Mesenchymal stem cell (in vitro differentiated cells and primary cell): Measurements from ENCODE around the gene FAM135A.

Source experiments
- DNase-seq: peaks from one replicate; pipeline ENCODE4 v3.0.0-alpha.2; 2013
- H2AFZ ChIP-seq: one replicate; pipeline ENCODE4 v1.6.1; 2013; ENCODE audit warnings: low read depth, mild to moderate bottlenecking, control low read depth, inconsistent platforms, low read length, moderate library complexity
- H2AK5ac ChIP-seq: 2 replicates; pipeline ENCODE4 v1.6.1; 2013; ENCODE audit warnings: low read length, moderate library complexity, mild to moderate bottlenecking, inconsistent platforms; ENCODE audit not compliant: severe bottlenecking
- H2BK120ac ChIP-seq: one replicate; pipeline ENCODE4 v1.6.1; 2013; ENCODE audit warnings: low read depth, mild to moderate bottlenecking, inconsistent platforms, low read length, moderate library complexity
- H2BK12ac ChIP-seq, 2 experiments: one replicate each; pipeline ENCODE4 v1.6.1; 2013; ENCODE audit warnings: inconsistent platforms in 2 of 2, low read length in 2 of 2, mild to moderate bottlenecking in 2 of 2, moderate library complexity in 2 of 2, control low read depth in 1 of 2
- H2BK15ac ChIP-seq: one replicate; pipeline ENCODE4 v1.6.1; 2013; ENCODE audit warnings: mild to moderate bottlenecking, low read depth, inconsistent platforms; ENCODE audit not compliant: poor library complexity, severe bottlenecking
- H2BK5ac ChIP-seq: 2 replicates; pipeline ENCODE4 v1.6.1; 2013; ENCODE audit warnings: low read depth, mild to moderate bottlenecking, low read length, control low read depth, inconsistent platforms; ENCODE audit not compliant: poor library complexity, severe bottlenecking
- H3K14ac ChIP-seq, 2 experiments: one replicate each; pipeline ENCODE4 v1.6.1; 2013; ENCODE audit warnings: inconsistent platforms in 2 of 2, low read length in 2 of 2, control low read depth in 1 of 2, mild to moderate bottlenecking in 1 of 2, moderate library complexity in 1 of 2
- H3K18ac ChIP-seq, 2 experiments: one replicate each; pipeline ENCODE4 v1.6.1; 2013; ENCODE audit warnings: inconsistent platforms in 2 of 2, low read length in 2 of 2, control low read depth in 1 of 2, low read depth in 1 of 2, mild to moderate bottlenecking in 1 of 2
- H3K23ac ChIP-seq, 2 experiments: one replicate each; pipeline ENCODE4 v1.6.1; 2013; ENCODE audit warnings: inconsistent platforms in 2 of 2, low read length in 2 of 2, mild to moderate bottlenecking in 2 of 2, moderate library complexity in 2 of 2, control low read depth in 1 of 2
- H3K27ac ChIP-seq: 2 replicates; pipeline ENCODE4 v1.5.1; 2013; ENCODE audit warnings: mild to moderate bottlenecking, moderate library complexity, low read length, control low read depth, inconsistent platforms; ENCODE audit not compliant: poor library complexity, severe bottlenecking
- H3K27me3 ChIP-seq, 2 experiments: 2 replicates each; pipeline versions ENCODE4 v1.6.1 to v1.7.0; 2013; ENCODE audit warnings: low read length in 2 of 2, mild to moderate bottlenecking in 2 of 2, moderate library complexity in 2 of 2, control low read depth in 1 of 2, inconsistent platforms in 1 of 2; ENCODE audit not compliant: control insufficient read depth in 1 of 2, insufficient read depth in 1 of 2
- H3K36me3 ChIP-seq, 2 experiments: 2 replicates each; pipeline versions ENCODE4 v1.6.1 to v1.7.0; 2013; ENCODE audit warnings: low read length in 2 of 2, control low read depth in 1 of 2, inconsistent platforms in 1 of 2, low read depth in 1 of 2, mild to moderate bottlenecking in 1 of 2; ENCODE audit not compliant: insufficient read depth in 2 of 2, control insufficient read depth in 1 of 2
- H3K4ac ChIP-seq, 2 experiments: one replicate each; pipeline ENCODE4 v1.6.1; 2013; ENCODE audit warnings: inconsistent platforms in 2 of 2, low read length in 2 of 2, mild to moderate bottlenecking in 2 of 2, moderate library complexity in 2 of 2, control low read depth in 1 of 2, low read depth in 1 of 2
- H3K4me1 ChIP-seq: 2 replicates; pipeline ENCODE4 v1.6.1; 2013; ENCODE audit warnings: low read depth, low read length, control low read depth; ENCODE audit not compliant: control insufficient read depth, insufficient read depth
- H3K4me2 ChIP-seq: 2 replicates; pipeline ENCODE4 v1.6.1; 2013; ENCODE audit warnings: low read length, mild to moderate bottlenecking, inconsistent platforms; ENCODE audit not compliant: poor library complexity, severe bottlenecking
- H3K4me3 ChIP-seq, 2 experiments: 2 replicates each; pipeline versions ENCODE4 v1.5.1 to v1.7.0; 2013; ENCODE audit warnings: low read length in 2 of 2, mild to moderate bottlenecking in 2 of 2, control low read depth in 1 of 2, low read depth in 1 of 2; ENCODE audit not compliant: insufficient read depth in 1 of 2
- H3K79me1 ChIP-seq: replicated peaks from 2 replicates; pipeline ENCODE4 v1.6.1; 2013; ENCODE audit warnings: mild to moderate bottlenecking, control low read depth, low read length, inconsistent platforms; ENCODE audit not compliant: poor library complexity, severe bottlenecking
- H3K9ac ChIP-seq: 2 replicates; pipeline ENCODE4 v1.7.0; 2013; ENCODE audit warnings: mild to moderate bottlenecking, low read length, moderate library complexity
- H3K9me3 ChIP-seq: 2 replicates; pipeline ENCODE4 v1.7.0; 2013; ENCODE audit warnings: mild to moderate bottlenecking, low read length; ENCODE audit not compliant: control insufficient read depth
- H4K8ac ChIP-seq: one replicate; pipeline ENCODE4 v1.6.1; 2013; ENCODE audit warnings: inconsistent platforms, mild to moderate bottlenecking, low read length, moderate library complexity
- H4K91ac ChIP-seq: one replicate; pipeline ENCODE4 v1.6.1; 2013; ENCODE audit warnings: mild to moderate bottlenecking, low read length, inconsistent platforms
- WGBS: methylation state at CpG from one replicate; pipeline ENCODE4 v1.1.7; 2013; ENCODE audit warnings: mixed read lengths; 5-methylcytosine and 5-hydroxymethylcytosine counted together

The FAM135A gene

GRCh38 chr6:70421509-70421908, 8.2 kb downstream of the FAM135A start:
- Histone ChIP-seq H3K23ac (no peak overlapping the region), H3K27me3 (no peaks in the 10 kb centered on the region), H3K4me2 (no peak overlapping the region), H3K4me3 (no peak overlapping the region), H2BK120ac (no peak overlapping the region), H2BK12ac (no peak overlapping the region), H3K14ac (no peak overlapping the region), H3K36me3 (peaks cover 3 to 10% of the 10 kb centered on the region in 2 experiments), H2AFZ (no peak overlapping the region), H3K4ac (no peak overlapping the region), H4K8ac (no peak overlapping the region), H3K9ac (no peak overlapping the region), H2BK5ac (no peak overlapping the region), H2AK5ac (no peak overlapping the region), H2BK15ac (no peak overlapping the region), H4K91ac (no peak overlapping the region), H3K18ac (no peak overlapping the region), H3K27ac (no peak overlapping the region), H3K79me1 (peaks cover 34% of the 10 kb centered on the region), H3K9me3 (no peaks in the 10 kb centered on the region), H3K4me1 (no peaks in the 10 kb centered on the region)
- DNase-seq: no peak
- WGBS: 96% methylated on average over 2 of the region's 2 CpGs

GRCh38 chr6:70423189-70424134, 10.2 kb downstream of the FAM135A start:
- Histone ChIP-seq H3K9me3 (no peaks in the 10 kb centered on the region), H3K4me3 (no peak overlapping the region), H3K4me1 (no peaks in the 10 kb centered on the region), H4K91ac (no peak overlapping the region), H2BK15ac (no peak overlapping the region), H3K23ac (no peak overlapping the region), H3K14ac (no peak overlapping the region), H3K27ac (no peak overlapping the region), H2BK12ac (no peak overlapping the region), H3K79me1 (peaks cover 25% of the 10 kb centered on the region), H3K4me2 (no peak overlapping the region), H2BK5ac (no peak overlapping the region), H3K27me3 (no peaks in the 10 kb centered on the region), H3K9ac (no peak overlapping the region), H2AFZ (no peak overlapping the region), H3K18ac (no peak overlapping the region), H2BK120ac (no peak overlapping the region), H3K4ac (peak overlapping the region in 1 of 2 experiments; percentile 19), H4K8ac (no peak overlapping the region), H2AK5ac (no peak overlapping the region), H3K36me3 (peaks cover under 1 to 14% of the 10 kb centered on the region in 2 experiments)
- WGBS: 64% methylated on average over 3 of the region's 5 CpGs
- DNase-seq: peak; percentile 63

GRCh38 chr6:70424291-70424690, 11.0 kb downstream of the FAM135A start:
- no peak overlapping the region for H2AK5ac ChIP-seq
- no peak overlapping the region for H3K4me3 ChIP-seq
- H3K9ac ChIP-seq: no peak overlapping the region
- H4K8ac ChIP-seq: no peak overlapping the region
- H3K36me3 ChIP-seq: peaks cover 0 to 14% of the 10 kb centered on the region in 2 experiments
- H3K23ac ChIP-seq: no peak overlapping the region
- H2AFZ ChIP-seq: no peak overlapping the region
- WGBS: 94% methylated on average over 2 of the region's 3 CpGs
- peaks cover 22% of the 10 kb centered on the region for H3K79me1 ChIP-seq
- no peak overlapping the region for H2BK12ac ChIP-seq
- H3K18ac ChIP-seq: no peak overlapping the region
- H3K9me3 ChIP-seq: no peaks in the 10 kb centered on the region
- H3K14ac ChIP-seq: no peak overlapping the region
- no peak for DNase-seq
- H4K91ac ChIP-seq: no peak overlapping the region
- H3K4me1 ChIP-seq: no peaks in the 10 kb centered on the region
- H2BK120ac ChIP-seq: no peak overlapping the region
- no peak overlapping the region for H3K4me2 ChIP-seq
- no peak overlapping the region for H2BK5ac ChIP-seq
- H3K4ac ChIP-seq: peak overlapping the region in 1 of 2 experiments; percentile 19
- H3K27me3 ChIP-seq: no peaks in the 10 kb centered on the region
- H2BK15ac ChIP-seq: no peak overlapping the region
- H3K27ac ChIP-seq: no peak overlapping the region

- no peak overlapping the region for H2BK120ac ChIP-seq
These were observed 23.0 kb downstream of the FAM135A start for GRCh38 chr6:70436320-70436719.

More at GRCh38 chr6:70436320-70436719, 23.0 kb downstream of the FAM135A start:
- H2AFZ ChIP-seq: no peak overlapping the region
- H3K9me3 ChIP-seq: peaks cover 4% of the 10 kb centered on the region
- H3K27ac ChIP-seq: no peak overlapping the region
- no peak overlapping the region for H4K91ac ChIP-seq
- H2BK15ac ChIP-seq: no peak overlapping the region
- H2BK5ac ChIP-seq: no peak overlapping the region
- no peak overlapping the region for H2AK5ac ChIP-seq
- no peak overlapping the region for H3K23ac ChIP-seq
- H3K4ac ChIP-seq: no peak overlapping the region
- DNase-seq: no peak
- H3K4me2 ChIP-seq: no peak overlapping the region
- H3K27me3 ChIP-seq: no peaks in the 10 kb centered on the region
- H3K9ac ChIP-seq: no peak overlapping the region
- H3K14ac ChIP-seq: no peak overlapping the region
- no peak overlapping the region for H3K18ac ChIP-seq
- H3K79me1 ChIP-seq: no peaks in the 10 kb centered on the region
- no peak overlapping the region for H4K8ac ChIP-seq
- H3K36me3 ChIP-seq: peaks cover under 1 to 7% of the 10 kb centered on the region in 2 experiments
- H3K4me1 ChIP-seq: no peaks in the 10 kb centered on the region
- WGBS: 100% methylated on average over 5 of the region's 5 CpGs
- H2BK12ac ChIP-seq: no peak overlapping the region
- H3K4me3 ChIP-seq: no peak overlapping the region
